Fibroblast of peridontal ligament (primary cell): ENCODE results near the gene GNAZ.

Experiments used
- DNase-seq: peaks from one replicate; pipeline ENCODE4 v3.0.0-alpha.2; 2010; ENCODE audit errors: extremely low read depth

GNAZ gene

GRCh38 chr22:23093051-23093788 is 22.9 kb downstream of the GNAZ start:
- no peak for DNase-seq

- DNase-seq = no peak
These were observed 23.9 kb downstream of the GNAZ start for GRCh38 chr22:23094260-23094659.

- no peak for DNase-seq
These were observed 24.7 kb downstream of the GNAZ start for GRCh38 chr22:23094695-23095681.

GRCh38 chr22:23095733-23096342 is 25.5 kb downstream of the GNAZ start:
- DNase-seq = no peak

- no peak for DNase-seq
These were observed 27.3 kb downstream of the GNAZ start for GRCh38 chr22:23097412-23098229.

GRCh38 chr22:23098230-23098705 is 27.9 kb downstream of the GNAZ start:
- DNase-seq = peak; percentile 4

GRCh38 chr22:23098718-23099530 is 28.6 kb downstream of the GNAZ start:
- no peak for DNase-seq

- no peak for DNase-seq
These were observed 29.1 kb downstream of the GNAZ start for GRCh38 chr22:23099531-23099804.

- no peak for DNase-seq
These were observed 29.9 kb downstream of the GNAZ start for GRCh38 chr22:23100124-23100801.

GRCh38 chr22:23101524-23101923 is 31.2 kb downstream of the GNAZ start:
- DNase-seq = no peak

- no peak for DNase-seq
These were observed 31.8 kb downstream of the GNAZ start for GRCh38 chr22:23102002-23102655.

GRCh38 chr22:23102776-23103175 is 32.5 kb downstream of the GNAZ start:
- no peak for DNase-seq

- no peak for DNase-seq
These were observed 33.1 kb downstream of the GNAZ start for GRCh38 chr22:23103199-23103954.

- no peak for DNase-seq
These were observed 34.1 kb downstream of the GNAZ start for GRCh38 chr22:23104187-23104971.

GRCh38 chr22:23105304-23105703 is 35.0 kb downstream of the GNAZ start:
- DNase-seq = no peak

GRCh38 chr22:23105919-23106318 is 35.6 kb downstream of the GNAZ start:
- no peak for DNase-seq

GRCh38 chr22:23106344-23106743 is 36.0 kb downstream of the GNAZ start:
- no peak for DNase-seq

GRCh38 chr22:23106906-23107367 is 36.6 kb downstream of the GNAZ start:
- no peak for DNase-seq
